Hepatic stellate cell (primary cell): ENCODE measurements around the gene RNF112.

Experiments used
- DNase-seq: peaks from one replicate; pipeline ENCODE4 v3.0.0; 2011; ENCODE audit warnings: low spot score

Gene RNF112

DNA sequence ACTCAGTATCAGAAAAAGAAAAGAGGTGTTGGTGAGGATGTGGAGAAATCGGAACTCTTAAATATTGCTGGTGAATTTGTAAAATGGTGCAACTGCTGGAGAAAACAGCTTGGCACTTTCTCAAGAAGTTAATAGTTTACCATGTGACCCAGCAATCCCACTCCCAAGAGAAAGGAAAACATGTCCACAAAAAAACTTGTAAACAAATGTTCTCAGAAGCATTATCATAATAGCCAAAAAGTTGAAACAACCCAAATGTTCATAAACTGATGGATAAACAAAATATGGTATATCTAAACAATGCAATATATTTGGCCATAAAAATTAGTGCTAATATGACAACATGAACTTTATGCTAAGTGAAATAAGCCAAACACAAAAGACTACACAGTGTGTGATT is 35.3 kb upstream of the RNF112 start:
- no peak for DNase-seq

GRCh38 chr17:19376811-19377210 is 34.2 kb upstream of the RNF112 start:
- no peak for DNase-seq

GRCh38 chr17:19377602-19378415 is 33.2 kb upstream of the RNF112 start:
- DNase-seq: peak; percentile 100

DNA sequence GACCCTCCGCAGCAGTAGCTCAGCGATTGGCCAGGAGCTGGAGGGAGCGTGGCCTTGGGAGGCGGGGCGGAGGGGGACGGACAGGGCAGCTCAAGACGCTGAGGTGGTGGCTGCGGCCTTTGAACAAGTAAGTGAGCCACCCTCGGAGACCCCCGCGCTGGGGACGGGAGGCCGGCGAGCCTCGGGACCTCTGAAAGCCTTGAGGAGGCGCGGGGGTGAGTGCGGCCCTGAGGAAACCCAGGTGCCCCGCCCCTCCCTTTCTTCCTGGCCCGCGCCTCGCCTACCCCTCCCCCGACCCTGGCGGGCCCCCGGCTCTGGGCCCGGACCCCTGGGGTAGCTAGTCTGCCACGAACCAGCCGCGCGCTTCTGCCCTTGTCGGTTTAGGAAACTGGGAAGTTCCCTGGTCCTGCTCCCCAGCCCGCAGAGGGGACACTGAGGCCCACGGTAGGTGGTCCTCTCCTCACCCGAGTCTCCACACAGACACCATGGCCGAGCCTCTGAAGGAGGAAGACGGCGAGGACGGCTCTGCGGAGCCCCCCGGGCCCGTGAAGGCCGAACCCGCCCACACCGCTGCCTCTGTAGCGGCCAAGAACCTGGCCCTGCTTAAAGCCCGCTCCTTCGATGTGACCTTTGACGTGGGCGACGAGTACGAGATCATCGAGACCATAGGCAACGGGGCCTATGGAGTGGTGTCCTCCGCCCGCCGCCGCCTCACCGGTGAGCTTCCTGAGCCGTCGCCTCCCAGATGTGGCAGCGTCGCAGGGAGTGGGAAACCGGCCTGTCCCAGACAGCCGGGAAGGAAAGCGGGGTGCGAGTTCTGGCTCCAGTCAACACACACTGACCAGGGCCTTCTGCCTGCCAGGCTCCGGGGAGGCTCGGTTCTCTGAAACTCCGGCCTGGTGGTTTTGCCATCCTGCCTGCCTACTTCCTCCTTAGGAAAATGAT is 32.3 kb upstream of the RNF112 start, which contains the start of gene MAPK7:
Gene MAPK7, plus strand, starts transcription at position 83 of the 945 bp plus-strand sequence. Its CDS starts 403 bp downstream, at position 486.
- no peak for DNase-seq

- DNase-seq: no peak
Observed at GRCh38 chr17:19379361-19380065, 31.5 kb upstream of the RNF112 start.

GRCh38 chr17:19380481-19381301 is 30.3 kb upstream of the RNF112 start:
- DNase-seq: no peak

- no peak for DNase-seq
Observed at GRCh38 chr17:19381361-19381740, 29.7 kb upstream of the RNF112 start.

GRCh38 chr17:19381741-19382444 is 29.1 kb upstream of the RNF112 start:
- no peak for DNase-seq

DNA sequence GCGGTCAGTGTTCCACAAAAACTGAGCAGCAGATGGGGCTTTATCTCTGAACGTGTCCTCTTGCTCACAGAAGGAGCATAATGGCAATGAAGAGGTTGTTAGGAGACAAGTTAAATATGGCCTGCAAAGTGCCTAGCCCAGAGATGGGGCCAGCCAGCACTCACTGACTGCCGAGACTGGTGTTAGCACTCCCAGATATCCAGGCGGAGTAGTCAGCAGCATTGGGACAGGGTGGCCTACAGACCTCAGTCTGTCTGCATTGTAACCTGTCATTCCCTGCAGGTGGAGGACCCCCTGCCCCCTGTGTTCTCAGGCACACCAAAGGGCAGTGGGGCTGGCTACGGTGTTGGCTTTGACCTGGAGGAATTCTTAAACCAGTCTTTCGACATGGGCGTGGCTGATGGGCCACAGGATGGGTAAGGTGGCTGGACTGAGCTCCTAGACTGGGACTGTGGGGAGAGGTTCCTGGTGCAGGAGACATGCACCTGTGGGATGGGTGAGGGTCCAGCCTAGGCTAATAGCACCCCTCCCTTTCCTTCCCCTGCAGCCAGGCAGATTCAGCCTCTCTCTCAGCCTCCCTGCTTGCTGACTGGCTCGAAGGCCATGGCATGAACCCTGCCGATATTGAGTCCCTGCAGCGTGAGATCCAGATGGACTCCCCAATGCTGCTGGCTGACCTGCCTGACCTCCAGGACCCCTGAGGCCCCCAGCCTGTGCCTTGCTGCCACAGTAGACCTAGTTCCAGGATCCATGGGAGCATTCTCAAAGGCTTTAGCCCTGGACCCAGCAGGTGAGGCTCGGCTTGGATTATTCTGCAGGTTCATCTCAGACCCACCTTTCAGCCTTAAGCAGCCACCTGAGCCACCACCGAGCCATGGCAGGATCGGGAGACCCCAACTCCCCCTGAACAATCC is 28.2 kb upstream of the RNF112 start:
- no peak for DNase-seq

GRCh38 chr17:19383681-19384470 is 27.2 kb upstream of the RNF112 start:
- DNase-seq: no peak

GRCh38 chr17:19384723-19385391 is 26.2 kb upstream of the RNF112 start:
- peak; percentile 69 for DNase-seq

GRCh38 chr17:19385521-19385983 is 25.5 kb upstream of the RNF112 start:
- DNase-seq: no peak

DNA sequence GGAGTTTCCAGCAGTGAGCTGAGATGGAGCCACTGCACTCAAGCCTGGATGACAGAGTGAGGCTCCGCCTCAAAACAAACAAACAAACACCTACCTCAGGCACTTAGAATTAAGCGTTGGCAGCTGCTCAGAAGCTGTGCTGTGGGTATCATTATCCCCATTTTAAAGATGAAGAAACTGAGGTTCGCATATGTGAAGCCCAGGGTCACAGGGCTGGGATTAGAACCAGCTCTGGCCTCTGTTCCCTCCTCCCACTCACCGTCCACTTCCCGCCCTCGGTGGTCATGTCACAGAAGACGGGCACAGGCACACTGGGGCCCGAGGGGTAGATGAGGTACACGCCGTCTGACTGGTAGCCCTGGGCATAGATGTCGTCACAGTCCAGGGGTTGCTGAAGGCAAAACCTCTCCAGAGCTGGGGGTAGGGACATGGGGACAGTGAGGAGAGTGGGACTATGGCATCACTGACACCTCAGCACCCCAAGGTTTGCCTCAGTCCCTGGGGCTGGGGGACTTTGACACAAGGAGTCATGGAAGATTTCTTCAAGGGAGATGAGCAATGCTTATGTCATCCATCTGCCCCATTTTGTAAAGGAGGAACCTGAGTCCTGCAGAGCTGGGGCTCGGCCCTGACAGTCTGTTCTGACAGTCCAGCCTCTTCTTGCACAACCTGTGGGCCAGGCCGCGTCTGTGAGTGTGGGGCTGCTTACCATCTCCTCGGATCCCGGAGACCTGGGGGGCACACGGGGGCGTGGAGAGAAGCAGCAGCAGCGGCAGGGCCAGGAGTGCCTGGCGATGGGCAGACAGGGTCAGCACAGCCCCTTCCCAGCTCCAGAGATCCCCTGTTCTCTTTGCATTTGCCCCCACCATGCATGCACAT is 24.7 kb upstream of the RNF112 start:
- peak; percentile 84 for DNase-seq

- DNase-seq: peak; percentile 81
Observed at GRCh38 chr17:19386974-19387920, 23.8 kb upstream of the RNF112 start, which contains the start of gene MFAP4. Gene MFAP4 (minus strand): TSS chr17:19387190. CDS start chr17:19387155, 35 bp downstream.

- DNase-seq: peak; percentile 70
Observed at GRCh38 chr17:19387921-19388521, 23.0 kb upstream of the RNF112 start.
